ENCODE results near the gene SVIL. TPM values are rescaled to one million over a fixed set of nuclear protein-coding genes. Genes with fewer than 3 reads are reported as not detected.
A peak's percentile ranks its signal among the peaks of the same experiment; 100 is the strongest.
"Not testable (repeated sequence)": the region's sequence is repeated elsewhere in the genome, so short reads cannot be mapped to it uniquely, and the experiment has no call there.

SVIL gene
- total and polyA plus RNA-seq, 11 donors: 95.2 to 589 (median 355) TPM

DNA sequence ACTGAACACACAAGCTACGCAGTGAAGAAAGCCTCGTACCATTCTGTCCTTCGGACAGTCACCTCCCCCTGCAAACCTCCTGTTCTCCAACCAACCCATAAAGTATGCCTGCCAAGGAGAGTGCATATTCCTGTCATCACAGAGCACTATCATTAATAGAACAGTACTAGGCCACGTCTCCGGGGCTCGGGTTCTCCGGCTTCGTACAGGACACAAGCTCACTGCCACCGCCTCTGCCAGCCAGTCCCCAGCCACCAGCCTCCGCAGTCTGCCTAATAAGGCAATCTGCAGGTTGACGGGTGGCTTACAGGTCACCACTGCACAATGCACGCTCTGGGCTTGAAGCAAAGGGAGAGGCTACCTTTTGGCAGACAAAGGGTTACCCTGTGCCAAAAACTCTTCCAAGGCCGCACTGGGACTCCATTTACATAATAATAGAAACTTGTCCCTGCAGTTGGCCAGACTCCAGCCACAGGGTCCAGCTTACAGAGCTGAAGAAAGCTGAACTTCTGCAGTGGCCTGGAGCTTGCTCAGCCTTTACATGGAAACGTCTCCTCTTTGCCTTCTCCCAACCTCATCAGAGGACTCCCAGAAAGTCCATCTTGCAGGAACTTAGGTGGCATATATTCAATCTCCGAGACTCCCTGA is 47.5 kb downstream of the SVIL start:
- not testable (repeated sequence) for H3K36me3 ChIP-seq, H3K9me3 ChIP-seq, H3K27me3 ChIP-seq
- H3K4me1 ChIP-seq: peaks cover 0 to 88% (median 46%) of the 10 kb centered on the region in 12 donors
- peak; percentile 83 to 92 (median 85) for ATAC-seq
- H3K4me3 ChIP-seq: peak overlapping the region in 1 of 12 donors; percentile 11
- DNase-seq: peak; percentile 69 to 90 (median 76)
- 21 to 48% (median 25%) methylated on average over 12 to 15 of the region's 15 CpGs for WGBS, 4 donors
- intact Hi-C loops (cut with DNase I): loop anchor here in 1 of 10 donors (10.0 kb wide), 1 partner anchor 62 kb away; no protein-coding TSS in a partner anchor
- peak overlapping the region; percentile 60 to 92 (median 83) for H3K27ac ChIP-seq
- TF ChIP-seq POLR2A (IDR thresholded peaks at IDR 0.05): peak in 1 of 2 donors; percentile 3

GRCh38 chr10:29586509-29586908 is 48.3 kb downstream of the SVIL start:
- intact Hi-C loops (cut with DNase I): loop anchor here in 1 of 10 donors (10.0 kb wide), 1 partner anchor 62 kb away; no protein-coding TSS in a partner anchor
- peaks cover 0 to 7% (median 0%) of the 10 kb centered on the region in 9 donors for H3K36me3 ChIP-seq
- no peak for DNase-seq
- TF ChIP-seq CTCF (IDR thresholded peaks at IDR 0.05): no peak
- no peak for TF ChIP-seq POLR2A (IDR thresholded peaks at IDR 0.05)
- peak overlapping the region in 1 of 12 donors; percentile 11 for H3K4me3 ChIP-seq
- H3K4me1 ChIP-seq: peaks cover 0 to 84% (median 45%) of the 10 kb centered on the region in 12 donors
- no peak for ATAC-seq
- WGBS, 4 donors: 78 to 91% (median 83%) methylated on average over 4 of the region's 4 CpGs
- no peaks in the 10 kb centered on the region for H3K27me3 ChIP-seq
- H3K27ac ChIP-seq: peak overlapping the region; percentile 43 to 92 (median 83)
- H3K9me3 ChIP-seq: no peaks in the 10 kb centered on the region

GRCh38 chr10:29585488-29585976 is 49.2 kb downstream of the SVIL start:
- WGBS, 4 donors: 32 to 52% (median 42%) methylated on average over 12 to 18 of the region's 18 CpGs
- DNase-seq (peak in 2 of 5 donors; percentile 39), ATAC-seq (peak in 3 of 4 donors; percentile 20 to 36 (median 27))
- TF ChIP-seq CTCF (IDR thresholded peaks at IDR 0.05) (peak in 1 of 12 donors; percentile 13), POLR2A (IDR thresholded peaks at IDR 0.05) (no peak)
- H3K36me3 ChIP-seq: peaks cover 0 to 7% (median 0%) of the 10 kb centered on the region in 9 donors
- peaks cover 0 to 79% (median 37%) of the 10 kb centered on the region in 12 donors for H3K4me1 ChIP-seq
- no peak overlapping the region for H3K4me3 ChIP-seq
- H3K9me3 ChIP-seq: no peaks in the 10 kb centered on the region
- intact Hi-C loops (cut with DNase I): loop anchor here in 1 of 10 donors (10.0 kb wide), 1 partner anchor 61 kb away; no protein-coding TSS in a partner anchor
- H3K27ac ChIP-seq: peak overlapping the region in 9 of 12 donors; percentile 23 to 89 (median 83)
- H3K27me3 ChIP-seq: no peaks in the 10 kb centered on the region

DNA sequence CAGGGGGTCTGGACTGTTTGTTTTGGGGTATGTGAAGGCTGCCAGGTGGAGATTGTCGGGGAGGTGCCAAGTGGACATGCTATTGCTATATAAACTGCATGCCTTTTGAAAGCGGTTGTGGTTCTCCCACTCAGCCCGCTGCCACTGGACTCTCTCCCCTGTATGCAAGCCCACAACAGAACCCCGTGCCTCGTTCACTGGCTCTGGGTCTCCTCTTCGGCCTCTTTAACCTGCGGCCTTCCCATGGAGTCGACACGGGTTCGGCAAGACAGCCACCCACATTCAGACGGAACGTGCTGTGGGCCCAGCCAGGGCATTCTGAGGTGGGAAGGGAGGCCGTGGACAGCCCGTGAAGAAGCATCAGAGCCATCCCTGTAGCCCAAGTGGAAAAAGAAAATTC is 50.3 kb downstream of the SVIL start:
- H3K27ac ChIP-seq: peak overlapping the region in 5 of 12 donors; percentile 75 to 89 (median 83)
- 71 to 82% (median 79%) methylated on average over 14 of the region's 14 CpGs for WGBS, 4 donors
- no peak overlapping the region for H3K4me3 ChIP-seq
- DNase-seq (no peak), ATAC-seq (no peak)
- H3K27me3 ChIP-seq: no peaks in the 10 kb centered on the region
- no peaks in the 10 kb centered on the region for H3K9me3 ChIP-seq
- H3K36me3 ChIP-seq: peaks cover 0 to 15% (median 0%) of the 10 kb centered on the region in 9 donors
- peaks cover 0 to 68% (median 29%) of the 10 kb centered on the region in 12 donors for H3K4me1 ChIP-seq
- intact Hi-C loops (cut with DNase I): loop anchor here in 1 of 10 donors (10.0 kb wide), 1 partner anchor 60 kb away; no protein-coding TSS in a partner anchor
- TF ChIP-seq CTCF (IDR thresholded peaks at IDR 0.05) (no peak), POLR2A (IDR thresholded peaks at IDR 0.05) (no peak)

All from heart left ventricle (tissue), 16 donors.